Measurements from ENCODE around the gene DHRS11.

GRCh38 chr17:36602924-36603384 lies 11.3 kb downstream of the DHRS11 start:
- peak; percentile 61 to 87 (median 71) for TF ChIP-seq CTCF (IDR thresholded peaks at IDR 0.05)
- TF ChIP-seq POLR2A (IDR thresholded peaks at IDR 0.05), result no peak

All from Peyer's patch (tissue), 4 donors.